GM19328 (cell line): ENCODE measurements around the gene TLE3.
A peak's percentile ranks its signal among the peaks of the same experiment; 100 is the strongest.

Experiments
- ATAC-seq: cut with Tn5 transposase; IDR thresholded peaks from one replicate; pipeline ENCODE4 v1.9.1; 2021; ENCODE audit warnings: mild to moderate bottlenecking, moderate library complexity; ENCODE audit not compliant: unreplicated experiment

Gene TLE3

DNA sequence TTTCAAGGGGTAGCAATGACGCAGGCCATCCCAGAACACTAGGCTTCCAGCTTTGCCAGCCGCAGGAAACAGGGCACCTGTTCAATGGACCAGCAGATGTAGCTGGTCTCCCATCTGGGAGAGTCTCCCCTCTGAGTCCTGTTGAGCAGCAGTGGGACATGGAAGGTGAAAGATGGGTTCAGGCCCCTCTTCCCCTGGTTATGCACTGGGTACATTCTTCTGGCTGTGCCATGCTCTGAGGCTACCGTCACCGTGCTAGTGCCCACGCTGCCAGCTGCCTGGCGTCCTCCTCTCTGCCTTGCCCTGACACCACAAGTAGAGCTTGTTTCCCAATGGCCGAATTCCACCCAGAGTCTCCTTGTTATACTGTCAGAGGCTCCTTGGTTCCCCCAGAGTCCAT is 63.1 kb downstream of the TLE3 start:
- no peak for ATAC-seq

- ATAC-seq, result no peak
These were observed 63.6 kb downstream of the TLE3 start for GRCh38 chr15:70034141-70034540.

- no peak for ATAC-seq
These were observed 64.1 kb downstream of the TLE3 start for GRCh38 chr15:70033529-70034140.

DNA sequence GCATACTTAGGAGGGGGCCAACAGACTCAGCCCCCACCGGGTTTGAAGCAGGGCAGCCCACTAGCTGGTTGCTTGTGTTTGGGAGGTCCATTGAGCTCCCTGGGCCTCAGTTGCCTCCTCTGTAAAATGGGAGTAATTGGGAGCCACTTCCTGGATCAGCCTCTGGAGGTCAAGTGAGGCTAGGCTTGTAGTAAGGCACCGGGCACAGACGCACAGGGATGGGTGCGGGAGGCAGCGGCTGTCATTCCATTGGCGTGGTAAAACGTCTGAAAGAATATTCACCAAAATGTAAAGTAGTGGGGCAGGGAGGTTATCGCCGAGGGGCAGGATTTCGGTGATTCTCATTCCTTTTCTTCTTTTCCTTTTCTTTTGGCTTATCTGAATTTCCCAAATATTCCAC is 64.6 kb downstream of the TLE3 start:
- ATAC-seq, result no peak

- no peak for ATAC-seq
These were observed 65.2 kb downstream of the TLE3 start for GRCh38 chr15:70032509-70032908.

DNA sequence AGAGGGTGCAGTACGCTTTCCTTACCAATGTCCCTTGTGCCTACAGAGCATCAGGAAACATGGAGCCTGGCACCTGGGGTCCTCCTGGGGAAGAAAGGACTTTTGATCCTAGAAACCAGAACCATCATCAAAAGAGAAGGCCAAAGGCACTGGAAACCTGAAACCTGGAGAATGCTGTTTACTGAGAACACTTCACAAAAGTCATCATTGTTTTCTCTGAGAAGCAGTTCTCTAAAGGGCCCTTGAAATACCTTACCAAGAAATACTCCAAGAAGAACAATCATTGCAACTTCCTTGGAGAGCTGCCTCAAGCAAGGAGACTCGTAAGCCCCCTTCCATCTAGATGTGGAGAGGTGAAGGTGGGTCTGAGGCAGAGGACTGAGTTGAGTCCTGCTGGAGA is 66.0 kb downstream of the TLE3 start:
- ATAC-seq, result no peak

DNA sequence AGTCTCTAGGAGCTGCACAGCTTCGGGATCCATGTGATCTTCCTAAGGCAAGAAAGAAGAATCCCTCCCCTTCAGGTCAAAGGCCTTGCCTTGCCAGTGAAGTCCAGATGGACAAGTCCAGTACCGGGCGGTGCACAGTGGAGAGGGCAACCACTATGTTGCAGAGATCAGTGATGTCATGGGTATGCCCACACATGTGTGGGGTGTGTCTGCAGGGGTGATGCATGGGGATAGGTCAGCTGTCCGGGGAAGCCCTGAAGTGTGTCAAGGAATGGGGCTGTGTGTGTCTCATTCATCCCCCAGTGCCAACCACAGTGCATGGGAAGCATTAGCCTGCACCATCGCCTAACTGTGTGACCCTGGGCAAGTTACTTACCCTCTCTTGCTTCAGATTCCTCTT is 66.5 kb downstream of the TLE3 start:
- ATAC-seq, result no peak

- no peak for ATAC-seq
These were observed 66.9 kb downstream of the TLE3 start for GRCh38 chr15:70030851-70031250.

- ATAC-seq, result no peak
These were observed 68.4 kb downstream of the TLE3 start for GRCh38 chr15:70029297-70029701.

- ATAC-seq, result no peak
These were observed 70.2 kb downstream of the TLE3 start for GRCh38 chr15:70027518-70027917.

- no peak for ATAC-seq
These were observed 70.7 kb downstream of the TLE3 start for GRCh38 chr15:70026991-70027390.

DNA sequence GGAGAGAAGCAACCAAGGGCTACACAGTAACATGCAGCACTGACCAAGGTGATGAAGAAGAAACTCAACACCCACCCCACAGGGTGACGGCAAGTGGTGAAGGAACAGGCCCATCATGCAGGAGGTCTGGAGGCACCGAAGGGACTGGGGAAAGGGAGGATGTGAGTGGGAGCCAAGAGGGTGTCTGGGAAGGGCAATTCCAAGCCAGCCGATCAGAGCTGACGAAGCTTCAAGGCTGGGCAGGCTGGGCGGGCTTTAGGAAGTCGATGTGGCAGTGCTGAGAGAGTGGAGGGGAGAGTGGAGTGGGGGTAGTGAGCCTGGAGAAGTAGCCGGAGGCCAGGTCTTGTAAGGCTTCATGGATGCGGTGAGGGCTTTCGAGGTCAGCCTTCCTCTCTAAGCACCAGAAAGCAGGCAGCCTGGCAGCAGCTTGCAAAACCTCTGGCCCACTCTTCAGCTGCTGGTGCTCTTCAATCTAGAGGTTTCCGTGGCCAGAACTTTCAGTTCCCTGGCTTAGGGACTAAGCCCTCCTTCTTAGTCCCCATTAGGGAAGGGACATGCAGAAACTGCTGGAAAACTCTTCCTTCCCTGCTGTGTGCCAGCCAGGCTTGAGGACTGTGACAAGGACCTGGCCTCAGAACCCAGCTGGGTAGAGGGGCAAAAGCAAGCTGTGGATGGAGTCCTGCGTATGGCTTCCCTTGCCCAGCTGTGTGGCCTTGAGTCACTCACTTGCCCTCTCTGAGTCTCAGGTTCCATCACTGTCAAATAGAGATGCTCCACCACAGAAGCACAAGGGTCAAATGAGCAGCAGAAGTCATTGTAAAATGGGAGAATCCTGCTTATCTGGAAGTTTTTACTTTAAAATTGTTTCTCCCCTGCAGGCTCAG is 72.1 kb downstream of the TLE3 start:
- no peak for ATAC-seq

DNA sequence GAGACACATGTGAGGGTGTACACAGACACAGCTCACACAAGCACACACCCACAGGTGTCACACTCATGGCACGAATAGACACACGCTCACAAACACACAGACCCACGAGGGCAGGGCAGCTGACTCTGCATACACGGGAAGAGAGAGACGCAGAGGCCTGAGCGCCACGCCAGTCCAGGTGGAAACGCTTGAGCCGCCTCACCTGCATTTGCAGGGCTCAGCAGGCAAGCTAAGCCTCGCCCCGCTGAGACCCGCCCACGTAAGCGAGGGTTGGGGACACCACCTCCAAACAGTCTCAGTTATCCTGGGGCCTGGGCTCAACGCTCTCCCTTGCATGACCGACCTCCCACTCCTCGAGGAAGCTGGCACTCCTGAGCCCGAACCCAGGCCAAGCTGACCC is 73.2 kb downstream of the TLE3 start:
- no peak for ATAC-seq

DNA sequence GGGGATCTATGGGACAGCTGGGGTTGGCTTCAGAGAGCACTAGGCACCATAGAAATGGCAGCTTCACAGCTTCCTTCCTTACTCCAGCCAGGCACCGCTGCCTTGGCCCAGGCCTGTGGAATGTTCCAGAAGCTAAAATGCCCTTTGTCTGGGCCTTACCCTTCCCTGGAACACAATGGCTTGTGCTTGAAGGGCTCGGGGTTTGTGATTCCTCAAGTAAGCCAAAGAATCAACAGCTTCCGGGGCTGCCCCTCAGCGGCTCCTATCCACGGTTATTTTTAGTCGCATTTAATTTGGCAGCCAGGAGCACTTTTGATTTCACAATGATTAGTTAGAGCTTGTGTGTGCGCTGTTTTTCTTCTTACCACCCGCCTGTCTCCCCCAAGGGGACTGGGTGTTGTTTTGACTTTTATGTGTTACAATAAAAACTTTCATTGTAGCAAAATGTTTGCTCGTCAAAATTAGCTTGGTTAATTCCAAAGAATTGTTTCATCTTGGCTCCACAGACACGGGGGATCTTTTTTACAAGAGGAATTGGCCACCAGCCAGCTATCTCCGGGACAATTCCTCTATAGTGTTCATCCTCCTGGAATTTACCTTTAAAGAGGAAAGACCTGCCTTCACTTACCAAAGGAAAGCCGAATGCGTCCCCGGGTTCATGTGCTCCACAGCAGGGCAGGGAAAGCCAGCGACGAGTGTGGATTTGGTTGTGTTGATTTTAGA is 73.8 kb downstream of the TLE3 start:
- no peak for ATAC-seq

DNA sequence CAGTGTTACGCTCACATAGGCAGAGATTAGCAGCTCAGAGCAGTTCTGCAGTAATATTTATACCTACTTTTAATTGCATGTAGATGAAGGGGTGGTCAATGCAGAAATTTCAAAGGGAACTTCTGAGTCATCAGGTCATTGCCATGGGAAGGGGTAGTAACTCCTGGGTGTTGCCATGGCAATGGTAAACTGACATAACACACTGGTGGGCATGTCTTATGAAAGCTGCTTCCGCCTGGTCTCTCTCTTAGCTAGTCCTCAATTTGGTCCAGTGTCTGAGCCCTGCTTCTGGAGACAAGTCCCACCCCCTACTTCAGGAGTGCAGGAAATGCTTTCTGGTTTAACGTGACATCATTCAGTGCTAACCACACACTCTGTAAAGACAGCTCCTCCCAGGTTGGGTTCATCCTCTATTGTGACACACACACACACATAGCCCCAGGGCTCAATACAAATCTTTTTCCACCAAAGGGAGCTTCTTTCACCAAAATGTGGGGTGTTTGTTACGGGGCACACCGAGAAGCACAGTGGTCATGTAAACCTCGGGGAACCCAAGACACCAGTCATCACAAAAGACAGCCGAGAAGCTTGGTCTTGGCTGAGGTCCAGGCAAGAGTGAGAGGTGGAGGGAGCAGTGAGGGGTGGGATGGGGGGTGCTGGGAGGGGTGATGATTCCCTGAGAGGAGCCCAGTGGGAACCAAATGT is 74.5 kb downstream of the TLE3 start:
- ATAC-seq, result peak; percentile 69

- ATAC-seq, result no peak
These were observed 77.5 kb downstream of the TLE3 start for GRCh38 chr15:70020229-70020628.

DNA sequence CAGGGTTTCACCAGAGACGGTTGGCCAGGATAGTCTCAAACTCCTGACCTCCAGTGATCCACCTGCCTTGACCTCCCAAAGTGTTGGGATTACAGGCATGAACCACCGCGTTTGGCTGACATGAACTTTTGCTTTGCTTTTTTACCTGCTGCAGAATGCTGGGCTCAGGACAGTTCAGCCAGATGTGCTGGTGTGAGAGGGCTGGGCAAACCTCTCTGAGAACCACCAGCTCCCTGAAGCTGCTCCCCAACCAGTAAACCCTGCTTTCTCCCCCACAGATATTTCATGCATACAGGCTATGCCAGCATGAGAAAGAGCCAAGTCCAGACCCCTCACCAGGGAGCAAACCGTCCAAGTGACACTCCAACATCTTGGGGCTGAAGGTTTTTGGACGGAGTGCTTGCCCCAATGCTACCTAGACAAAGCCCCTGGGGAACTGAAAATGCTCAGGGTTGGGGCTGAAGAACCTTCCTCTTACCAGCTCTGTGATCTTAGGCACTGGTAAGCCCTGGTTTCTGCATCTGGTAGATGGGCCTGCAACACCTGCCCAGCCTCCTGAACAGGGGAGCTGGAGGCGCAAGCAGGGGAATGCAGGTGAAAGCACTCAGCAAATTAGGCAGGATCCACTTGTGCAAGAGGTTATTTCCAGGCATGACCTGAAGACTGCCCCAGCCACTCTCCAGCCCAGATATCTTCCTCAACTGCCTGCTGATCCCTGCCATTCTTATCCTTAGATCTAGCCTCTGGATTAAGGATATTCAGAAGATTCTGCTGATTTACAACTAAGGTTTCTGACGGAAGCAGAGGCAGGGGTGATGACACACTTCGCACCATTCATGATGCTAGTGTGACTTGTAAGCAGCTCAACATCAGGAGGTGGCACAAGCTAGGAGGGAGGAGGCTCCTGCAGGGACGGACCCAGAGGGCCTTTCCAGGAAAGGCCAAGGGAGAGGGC is 78.8 kb downstream of the TLE3 start:
- no peak for ATAC-seq

DNA sequence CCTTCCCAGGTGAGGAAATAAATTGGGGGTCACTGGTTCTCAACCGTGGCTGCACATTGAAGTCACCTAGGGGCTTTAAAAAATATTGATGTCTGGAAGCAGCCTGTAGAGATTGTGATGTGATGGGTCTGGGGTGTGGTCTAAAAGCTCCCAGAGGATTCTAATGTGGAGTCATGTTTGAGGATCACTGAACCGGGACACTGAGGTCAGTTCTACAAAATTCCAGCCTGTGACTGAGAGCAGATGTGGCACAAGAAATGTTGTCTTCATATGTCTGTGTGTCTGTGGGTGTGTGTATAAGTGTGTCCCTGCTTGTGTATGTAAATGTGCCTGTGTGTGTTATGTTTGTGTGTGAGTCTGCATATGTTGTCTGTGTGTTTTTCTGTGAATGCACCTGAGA is 79.9 kb downstream of the TLE3 start:
- ATAC-seq, result no peak

- no peak for ATAC-seq
These were observed 80.7 kb downstream of the TLE3 start for GRCh38 chr15:70017025-70017424.

- no peak for ATAC-seq
These were observed 81.2 kb downstream of the TLE3 start for GRCh38 chr15:70016511-70016994.
